HG02981 (cell line): ENCODE data around the gene SREBF2.
"Not testable (repeated sequence)": the region's sequence is repeated elsewhere in the genome, so short reads cannot be mapped to it uniquely, and the experiment has no call there.

ENCODE experiments used
- ATAC-seq: cut with Tn5 transposase; IDR thresholded peaks from one replicate; pipeline ENCODE4 v1.9.1; 2021; ENCODE audit warnings: mild to moderate bottlenecking, moderate library complexity; ENCODE audit not compliant: unreplicated experiment

SREBF2 gene

DNA sequence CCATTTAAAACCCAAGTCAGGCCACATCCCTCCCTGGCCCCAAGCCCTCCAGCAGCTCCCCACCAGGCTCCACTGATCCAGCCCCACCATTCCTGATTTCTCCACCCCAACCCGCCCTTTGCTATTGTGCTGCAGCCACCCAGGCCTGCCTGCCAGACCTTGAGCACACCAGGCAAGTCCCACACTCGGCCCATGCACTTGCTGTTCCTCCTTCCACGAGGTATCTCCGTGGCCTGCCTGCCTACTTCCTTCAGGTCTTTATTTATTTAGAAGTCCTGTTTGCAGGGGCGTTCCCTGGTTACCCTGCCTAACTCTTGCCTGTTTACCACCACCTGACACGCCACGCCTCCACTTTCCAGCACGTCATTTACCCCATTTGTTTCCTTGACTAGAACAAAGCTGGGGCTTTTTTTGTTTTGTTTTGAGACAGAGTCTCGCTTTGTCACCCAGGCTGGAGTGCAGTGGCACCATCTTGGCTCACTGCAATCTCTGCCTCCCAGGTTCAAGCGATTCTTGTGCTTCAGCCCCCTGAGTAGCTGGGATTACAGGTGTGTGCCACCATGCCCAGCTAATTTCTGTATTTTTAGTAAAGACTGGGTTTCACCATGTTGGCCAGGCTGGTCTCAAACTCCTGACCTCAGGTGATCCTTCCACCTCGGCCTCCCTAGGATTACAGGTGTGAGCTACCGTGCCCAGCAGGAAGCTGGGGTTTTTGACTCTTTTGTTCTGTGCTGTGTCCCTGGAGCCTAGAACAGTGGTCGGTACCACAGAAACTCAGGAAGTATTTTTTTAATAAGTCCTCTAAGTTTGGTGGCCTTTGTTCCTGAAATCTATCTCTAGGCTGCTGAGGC, 107.3 kb downstream of the SREBF2 start:
- peak; percentile 49 for ATAC-seq

- ATAC-seq = no peak
These were observed 108.2 kb downstream of the SREBF2 start for GRCh38 chr22:41940832-41941765.

GRCh38 chr22:41943661-41944209, 110.8 kb downstream of the SREBF2 start:
- no peak for ATAC-seq

GRCh38 chr22:41946629-41947423, 113.9 kb downstream of the SREBF2 start, which contains the start of gene CENPM:
Gene CENPM, minus strand, starts transcription at chr22:41947152. Its CDS starts 76 bp downstream, at chr22:41947076.
- ATAC-seq = peak; percentile 76

DNA sequence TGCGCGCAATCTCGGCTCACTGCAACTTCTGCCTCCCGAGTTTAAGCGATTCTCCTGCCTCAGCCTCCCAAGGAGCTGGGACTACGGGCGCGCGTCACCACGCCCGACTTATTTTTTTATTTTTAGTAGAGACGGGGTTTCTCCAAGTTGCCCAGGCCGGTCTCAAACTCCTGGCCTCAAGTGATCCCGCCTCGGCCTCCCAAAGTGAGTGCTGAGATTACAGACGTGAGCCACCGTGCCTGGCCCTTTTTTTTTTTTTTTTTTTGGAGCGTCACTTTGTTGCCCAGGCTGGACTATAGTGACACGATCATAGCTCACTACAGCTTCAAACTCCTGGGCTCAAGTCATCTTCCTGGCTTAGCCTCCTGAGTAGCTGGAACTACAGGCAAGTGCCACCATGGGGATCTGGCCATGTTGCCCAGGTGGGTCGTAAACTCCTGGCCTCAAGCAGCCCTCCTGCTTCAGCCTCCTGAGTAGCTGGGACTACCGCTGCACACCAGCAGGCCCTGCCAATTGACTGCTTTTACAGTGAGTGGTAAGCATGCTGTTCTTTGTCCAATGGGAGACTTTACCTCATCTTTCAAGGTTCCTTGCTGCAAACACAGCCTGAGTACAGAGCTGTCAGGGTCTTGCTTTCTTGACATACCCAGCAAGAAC, 114.6 kb downstream of the SREBF2 start:
- no peak for ATAC-seq

GRCh38 chr22:41948142-41948541, 115.2 kb downstream of the SREBF2 start:
- ATAC-seq = no peak

GRCh38 chr22:41948928-41949296, 116.0 kb downstream of the SREBF2 start:
- not testable (repeated sequence) for ATAC-seq

GRCh38 chr22:41949297-41949965, 116.5 kb downstream of the SREBF2 start:
- no peak for ATAC-seq

GRCh38 chr22:41951898-41952474, 119.1 kb downstream of the SREBF2 start, which contains the start of gene SMIM45:
Gene SMIM45, plus strand, starts transcription at chr22:41952150.
- no peak for ATAC-seq

GRCh38 chr22:41952713-41953112, 119.8 kb downstream of the SREBF2 start:
- ATAC-seq = no peak
